ENCODE data around the gene HSPA14. TPM values are rescaled to one million over a fixed set of nuclear protein-coding genes. Genes with fewer than 3 reads are reported as not detected.

HSPA14 gene
- total RNA-seq, 2 donors from 2014 or later: 17.1 to 24.9 TPM

DNA sequence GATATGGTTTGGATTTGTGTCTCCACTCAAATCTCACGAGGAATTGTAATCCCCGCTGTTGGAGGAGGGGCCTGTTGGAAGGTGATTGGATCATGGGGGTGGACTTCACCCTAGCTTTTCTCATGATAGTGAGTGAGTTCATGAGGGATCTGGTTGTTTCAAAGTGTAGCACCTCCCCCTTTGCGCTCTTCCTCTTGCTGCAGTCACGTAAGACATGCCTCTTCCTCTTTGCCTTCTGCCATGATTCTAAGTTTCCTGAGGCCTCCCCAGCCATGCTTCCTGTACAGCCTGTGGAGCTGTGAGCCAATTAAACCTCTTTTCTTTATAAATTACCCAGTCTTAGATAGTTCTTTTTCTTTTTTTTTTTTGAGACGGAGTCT, 17.3 kb upstream of the HSPA14 start:
- Mint-ChIP-seq H3K27me3 (ENCODE audit: insufficient read depth) (peaks cover 8% of the 10 kb centered on the region), H3K27ac (no peak overlapping the region), H3K4me1 (peaks cover 15% of the 10 kb centered on the region), H3K36me3 (ENCODE audit: low read depth) (no peaks in the 10 kb centered on the region), H3K9me3 (peaks cover 2% of the 10 kb centered on the region), H3K4me3 (no peak overlapping the region)
- Histone ChIP-seq H3K27me3 (ENCODE audit: control insufficient read depth, insufficient read depth, low read length, poor library complexity, severe bottlenecking) (peaks cover 7% of the 10 kb centered on the region), H3K27ac (ENCODE audit: low read depth, low read length) (no peak overlapping the region), H3K9ac (ENCODE audit: extremely low read depth, low read length, poor library complexity, severe bottlenecking) (no peak overlapping the region), H3K36me3 (ENCODE audit: control insufficient read depth, insufficient read depth, low read length) (no peaks in the 10 kb centered on the region), H3K4me3 (ENCODE audit: low read length) (no peak overlapping the region), H3K4me1 (ENCODE audit: control insufficient read depth, insufficient read depth, low read length) (peaks cover 5% of the 10 kb centered on the region), H3K9me3 (ENCODE audit: control insufficient read depth, low read length) (no peaks in the 10 kb centered on the region)
- no peak for DNase-seq
- TF ChIP-seq, protein P1, sequence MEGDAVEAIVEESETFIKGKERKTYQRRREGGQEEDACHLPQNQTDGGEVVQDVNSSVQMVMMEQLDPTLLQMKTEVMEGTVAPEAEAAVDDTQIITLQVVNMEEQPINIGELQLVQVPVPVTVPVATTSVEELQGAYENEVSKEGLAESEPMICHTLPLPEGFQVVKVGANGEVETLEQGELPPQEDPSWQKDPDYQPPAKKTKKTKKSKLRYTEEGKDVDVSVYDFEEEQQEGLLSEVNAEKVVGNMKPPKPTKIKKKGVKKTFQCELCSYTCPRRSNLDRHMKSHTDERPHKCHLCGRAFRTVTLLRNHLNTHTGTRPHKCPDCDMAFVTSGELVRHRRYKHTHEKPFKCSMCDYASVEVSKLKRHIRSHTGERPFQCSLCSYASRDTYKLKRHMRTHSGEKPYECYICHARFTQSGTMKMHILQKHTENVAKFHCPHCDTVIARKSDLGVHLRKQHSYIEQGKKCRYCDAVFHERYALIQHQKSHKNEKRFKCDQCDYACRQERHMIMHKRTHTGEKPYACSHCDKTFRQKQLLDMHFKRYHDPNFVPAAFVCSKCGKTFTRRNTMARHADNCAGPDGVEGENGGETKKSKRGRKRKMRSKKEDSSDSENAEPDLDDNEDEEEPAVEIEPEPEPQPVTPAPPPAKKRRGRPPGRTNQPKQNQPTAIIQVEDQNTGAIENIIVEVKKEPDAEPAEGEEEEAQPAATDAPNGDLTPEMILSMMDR (conservative IDR thresholded peaks at IDR 0.05): no peak
- 88 to 100% methylated on average over 1 to 5 of the region's 5 CpGs for WGBS, 2 experiments (ENCODE audit: insufficient coverage in 1 of 2, insufficient read length in 1 of 2)

GRCh38 chr10:14821635-14822375, 16.3 kb upstream of the HSPA14 start:
- TF ChIP-seq, protein P1 (conservative IDR thresholded peaks at IDR 0.05): no peak
- Mint-ChIP-seq H3K4me1 (peaks cover 15% of the 10 kb centered on the region), H3K36me3 (ENCODE audit: low read depth) (no peaks in the 10 kb centered on the region), H3K27ac (no peak overlapping the region), H3K27me3 (ENCODE audit: insufficient read depth) (peaks cover 16% of the 10 kb centered on the region), H3K4me3 (no peak overlapping the region), H3K9me3 (peaks cover 2% of the 10 kb centered on the region)
- DNase-seq: no peak
- no peak overlapping the region for H3K4me3 ChIP-seq (ENCODE audit: low read length)
- peaks cover 15% of the 10 kb centered on the region for H3K27me3 ChIP-seq (ENCODE audit: control insufficient read depth, insufficient read depth, low read length, poor library complexity, severe bottlenecking)
- 78 to 85% methylated on average over 6 of the region's 6 CpGs for WGBS, 2 experiments (ENCODE audit: insufficient coverage in 1 of 2, insufficient read length in 1 of 2)
- peaks cover 5% of the 10 kb centered on the region for H3K4me1 ChIP-seq (ENCODE audit: control insufficient read depth, insufficient read depth, low read length)
- no peaks in the 10 kb centered on the region for H3K36me3 ChIP-seq (ENCODE audit: control insufficient read depth, insufficient read depth, low read length)
- H3K9me3 ChIP-seq (ENCODE audit: control insufficient read depth, low read length): no peaks in the 10 kb centered on the region
- no peak overlapping the region for H3K9ac ChIP-seq (ENCODE audit: extremely low read depth, low read length, poor library complexity, severe bottlenecking)
- no peak overlapping the region for H3K27ac ChIP-seq (ENCODE audit: low read depth, low read length)

GRCh38 chr10:14822879-14823755, 15.0 kb upstream of the HSPA14 start:
- H3K27ac Mint-ChIP-seq: no peak overlapping the region
- H3K36me3 Mint-ChIP-seq (ENCODE audit: low read depth): no peaks in the 10 kb centered on the region
- TF ChIP-seq, protein P1 (conservative IDR thresholded peaks at IDR 0.05): peak; percentile 85
- no peaks in the 10 kb centered on the region for H3K9me3 ChIP-seq (ENCODE audit: control insufficient read depth, low read length)
- peaks cover 15% of the 10 kb centered on the region for H3K27me3 ChIP-seq (ENCODE audit: control insufficient read depth, insufficient read depth, low read length, poor library complexity, severe bottlenecking)
- WGBS, 2 experiments (ENCODE audit: insufficient coverage in 1 of 2, insufficient read length in 1 of 2): 59 to 100% methylated on average over 1 to 3 of the region's 3 CpGs
- peaks cover 5% of the 10 kb centered on the region for H3K4me1 ChIP-seq (ENCODE audit: control insufficient read depth, insufficient read depth, low read length)
- peaks cover 16% of the 10 kb centered on the region for H3K27me3 Mint-ChIP-seq (ENCODE audit: insufficient read depth)
- peaks cover 15% of the 10 kb centered on the region for H3K4me1 Mint-ChIP-seq
- H3K4me3 Mint-ChIP-seq: no peak overlapping the region
- peak; percentile 61 for DNase-seq
- no peaks in the 10 kb centered on the region for H3K36me3 ChIP-seq (ENCODE audit: control insufficient read depth, insufficient read depth, low read length)
- no peak overlapping the region for H3K27ac ChIP-seq (ENCODE audit: low read depth, low read length)
- peak overlapping the region; percentile 8 for H3K4me3 ChIP-seq (ENCODE audit: low read length)
- H3K9me3 Mint-ChIP-seq: no peaks in the 10 kb centered on the region
- H3K9ac ChIP-seq (ENCODE audit: extremely low read depth, low read length, poor library complexity, severe bottlenecking): no peak overlapping the region
